Activated CD8-positive, alpha-beta memory T cell treated with anti-CD3 and anti-CD28 coated beads for 36 hours (primary cell): ENCODE data around the gene EFNA5. TPM values are rescaled to one million over a fixed set of nuclear protein-coding genes. Genes with fewer than 3 reads are reported as not detected.

Source experiments
- CTCF ChIA-PET: fragments of 350-600 bp; sonication (Branson Sonifier 250); formaldehyde crosslinking; loops from one replicate; lab custom pipeline; 2021; ENCODE audit warnings: antibody characterized with exemption; lab: Charles Lee
- POLR2A ChIA-PET: fragments of 350-600 bp; sonication (Branson Sonifier 250); formaldehyde crosslinking; loops from one replicate; lab custom pipeline; 2021; ENCODE audit warnings: antibody characterized with exemption; lab: Charles Lee
- total RNA-seq, 2 experiments: library from RNA; stranded (reverse); gene quantifications; one replicate each; pipeline ENCODE4 v1.2.3, GENCODE V29; 2021

Gene EFNA5
- total RNA-seq: not detected

- CTCF ChIA-PET: interaction anchor here (0.9 to 1.8 kb wide), 2 partner anchors 99 to 126 kb away, joined by 3 read pairs; no protein-coding TSS in a partner anchor
- POLR2A ChIA-PET: no interaction called here
Observed at GRCh38 chr5:107670932-107671741, at the start of gene EFNA5. Gene EFNA5, minus strand, starts transcription at chr5:107670937.

DNA sequence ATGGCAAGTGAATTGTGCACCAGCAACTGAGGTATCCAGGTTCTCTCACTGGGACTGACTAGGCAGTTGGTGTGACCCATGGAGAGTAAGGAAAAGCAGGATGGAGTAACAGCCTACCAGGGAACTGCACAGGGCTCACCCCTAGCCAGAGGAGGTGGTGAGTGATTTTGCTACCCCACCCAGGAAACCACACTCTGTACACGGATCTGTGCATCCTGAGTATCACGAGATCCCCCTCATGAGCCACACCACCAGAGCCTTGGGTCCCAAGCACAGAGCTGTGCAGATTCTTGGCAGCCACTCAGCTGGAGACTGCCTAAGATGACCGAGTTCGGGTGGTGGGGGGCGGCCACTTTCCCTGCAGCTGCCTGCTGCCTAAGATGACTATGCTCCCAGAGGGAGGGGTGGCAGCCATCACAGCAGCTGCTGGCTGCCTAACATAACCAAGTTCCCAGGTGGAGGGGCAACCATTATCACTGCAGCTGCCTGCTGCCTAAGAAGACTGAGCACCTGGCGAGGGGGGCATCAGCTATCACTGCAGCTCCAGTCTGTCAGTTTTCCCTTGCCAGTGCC lies 48.4 kb upstream of the EFNA5 start:
- ChIA-PET CTCF (no interaction called here), POLR2A (no interaction called here)

DNA sequence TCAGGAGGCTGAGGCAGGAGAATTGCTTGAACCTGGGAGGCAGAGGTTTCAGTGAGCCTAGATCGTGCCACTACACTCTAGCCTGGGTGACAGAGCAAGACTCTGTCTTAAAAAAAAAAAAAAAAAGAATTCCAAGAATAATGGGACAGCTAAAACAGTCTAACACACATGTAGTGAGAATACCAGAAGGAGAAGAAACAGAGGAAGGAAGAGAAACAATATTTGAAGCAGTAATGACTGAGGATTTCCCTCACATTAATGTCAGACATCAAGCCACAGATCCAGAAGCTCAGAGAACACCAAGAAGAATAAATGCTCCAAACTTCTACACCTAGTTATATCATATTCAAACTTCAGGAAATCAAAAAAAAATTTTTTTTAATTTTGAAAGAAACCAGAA lies 47.1 kb upstream of the EFNA5 start:
- CTCF ChIA-PET: no interaction called here
- POLR2A ChIA-PET: no interaction called here

- CTCF ChIA-PET: no interaction called here
- POLR2A ChIA-PET: no interaction called here
Observed at GRCh38 chr5:107713228-107713627, 42.5 kb upstream of the EFNA5 start.

GRCh38 chr5:107712359-107712870 lies 41.7 kb upstream of the EFNA5 start:
- POLR2A ChIA-PET: no interaction called here
- CTCF ChIA-PET: no interaction called here

DNA sequence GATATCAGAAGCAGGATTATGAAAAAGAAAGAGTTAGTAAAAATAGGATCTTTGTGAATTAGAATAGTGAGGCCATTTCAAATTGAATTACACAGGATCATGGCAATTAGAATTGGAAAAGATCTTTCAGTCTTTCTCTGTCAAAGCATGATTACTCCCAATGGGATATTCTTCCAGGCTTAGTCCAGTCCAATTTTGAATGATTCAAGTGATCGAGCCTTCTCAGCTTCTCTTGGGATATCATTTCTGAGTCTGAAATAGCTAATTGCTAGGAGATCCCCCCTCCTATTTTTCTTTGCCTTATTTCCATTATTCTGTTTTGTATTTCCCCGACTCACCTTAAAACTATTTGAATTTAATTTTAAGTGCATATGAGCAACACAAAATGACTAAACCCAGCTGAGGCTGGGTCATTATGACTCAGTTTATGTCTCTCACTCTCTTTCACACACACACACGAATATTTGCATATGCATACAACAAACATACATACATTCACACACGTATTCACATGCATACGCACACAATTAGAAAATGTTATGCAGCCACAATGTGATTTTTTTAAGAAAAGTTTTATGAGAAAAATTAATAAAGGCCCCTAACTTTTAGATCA lies 34.8 kb upstream of the EFNA5 start:
- ChIA-PET POLR2A (no interaction called here), CTCF (no interaction called here)

DNA sequence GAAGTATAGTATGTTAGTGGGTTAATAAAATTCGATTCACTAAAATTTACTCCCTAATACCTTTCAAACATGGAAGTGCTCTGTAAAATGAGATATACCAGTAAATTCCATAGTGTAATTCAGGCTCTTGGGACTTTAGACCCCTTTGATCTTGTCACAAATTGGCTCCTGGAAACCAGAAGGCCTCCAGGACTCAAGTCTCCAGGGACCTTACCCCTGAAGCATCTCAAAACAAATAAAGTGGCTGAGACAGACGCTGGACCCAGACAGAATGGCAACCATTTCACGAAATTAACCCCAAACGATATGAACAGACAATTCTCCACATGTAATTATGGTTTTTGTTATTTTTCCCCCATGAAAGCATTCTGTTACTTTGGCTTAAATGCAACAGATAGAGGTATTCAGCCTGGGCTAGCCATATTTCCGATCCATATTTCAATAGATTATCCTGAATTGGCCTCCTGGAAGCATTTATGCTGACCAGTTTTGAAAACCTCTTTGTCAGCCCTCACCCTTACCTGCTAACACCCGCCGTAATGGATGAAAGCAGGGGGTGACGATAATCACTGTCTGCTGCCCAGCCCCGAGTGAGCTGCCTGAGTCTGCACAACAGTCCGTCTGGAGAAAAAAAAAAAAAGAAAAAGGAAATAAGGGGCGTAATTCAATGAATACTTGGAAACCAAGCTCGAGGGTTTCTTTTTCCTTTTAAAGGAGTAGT lies 34.1 kb upstream of the EFNA5 start:
- CTCF ChIA-PET: no interaction called here
- POLR2A ChIA-PET: no interaction called here

- CTCF ChIA-PET: no interaction called here
- POLR2A ChIA-PET: no interaction called here
Observed at GRCh38 chr5:107700481-107700880, 29.7 kb upstream of the EFNA5 start.

- ChIA-PET CTCF (no interaction called here), POLR2A (no interaction called here)
Observed at GRCh38 chr5:107699425-107699824, 28.7 kb upstream of the EFNA5 start.

DNA sequence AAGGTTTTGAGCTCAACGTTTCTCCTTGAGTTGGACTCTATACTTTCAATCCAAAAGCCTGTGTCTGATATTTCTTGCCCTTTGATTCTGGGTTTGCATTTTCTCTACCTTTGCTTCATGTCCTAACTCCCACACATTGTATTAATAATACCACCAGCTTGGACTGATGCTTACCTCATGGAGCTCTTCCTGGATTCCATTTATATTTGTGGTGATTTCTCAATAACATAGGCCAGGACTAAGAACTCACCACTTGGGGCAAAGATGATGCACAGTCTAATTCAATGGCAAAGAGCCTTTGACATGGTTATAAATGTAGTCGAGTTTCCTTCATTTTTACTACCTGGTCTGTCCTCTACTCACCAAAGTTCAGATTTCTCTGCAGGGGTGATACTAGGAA lies 27.5 kb upstream of the EFNA5 start:
- ChIA-PET CTCF (no interaction called here), POLR2A (no interaction called here)

DNA sequence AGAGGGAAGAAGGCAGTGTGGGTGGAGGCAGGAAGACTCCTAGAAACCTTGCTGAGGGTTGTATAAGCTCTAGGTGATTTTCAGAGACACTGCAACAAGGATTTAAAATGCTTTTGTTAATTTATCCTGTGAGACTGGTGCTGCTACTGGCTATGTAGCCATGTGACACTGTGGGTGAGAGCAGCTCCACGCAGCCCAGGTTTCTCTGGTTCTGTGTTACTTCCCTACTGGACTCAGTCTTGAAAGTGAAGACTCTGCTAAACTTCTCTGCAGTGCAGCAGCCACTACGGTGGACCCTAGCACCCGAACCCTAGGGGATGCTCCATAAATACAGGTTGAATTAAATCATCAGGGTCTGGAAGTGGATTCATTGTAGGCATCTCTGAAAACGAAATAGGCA lies 25.8 kb upstream of the EFNA5 start:
- POLR2A ChIA-PET: no interaction called here
- CTCF ChIA-PET: no interaction called here

- ChIA-PET POLR2A (no interaction called here), CTCF (no interaction called here)
Observed at GRCh38 chr5:107696080-107696479, 25.3 kb upstream of the EFNA5 start.

DNA sequence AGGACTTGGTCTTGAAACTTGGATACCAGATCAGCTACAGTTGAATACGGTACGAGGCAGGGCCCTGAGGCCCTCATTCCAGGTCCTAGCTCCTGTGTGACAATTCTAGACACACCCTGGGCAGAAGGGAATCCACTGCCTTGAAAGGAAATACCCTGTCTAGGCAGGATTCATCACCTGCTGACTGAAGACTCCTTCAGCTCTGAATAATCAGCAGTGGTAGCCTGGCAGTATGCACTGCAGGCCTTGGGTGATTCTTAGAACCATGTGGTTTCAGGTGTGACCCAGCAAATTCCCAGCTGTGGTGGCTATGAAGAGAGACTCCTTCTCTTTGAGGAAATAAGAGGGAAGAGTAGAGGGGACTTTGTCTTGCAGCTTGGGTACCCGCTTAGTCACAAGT lies 17.2 kb upstream of the EFNA5 start:
- ChIA-PET POLR2A (no interaction called here), CTCF (interaction anchor here (0.5 kb wide), 1 partner anchor 539 kb away, joined by 3 read pairs; no protein-coding TSS in a partner anchor)

GRCh38 chr5:107687404-107687803 lies 16.7 kb upstream of the EFNA5 start:
- CTCF ChIA-PET: interaction anchor here (0.5 kb wide), 1 partner anchor 538 kb away, joined by 3 read pairs; no protein-coding TSS in a partner anchor
- POLR2A ChIA-PET: no interaction called here

DNA sequence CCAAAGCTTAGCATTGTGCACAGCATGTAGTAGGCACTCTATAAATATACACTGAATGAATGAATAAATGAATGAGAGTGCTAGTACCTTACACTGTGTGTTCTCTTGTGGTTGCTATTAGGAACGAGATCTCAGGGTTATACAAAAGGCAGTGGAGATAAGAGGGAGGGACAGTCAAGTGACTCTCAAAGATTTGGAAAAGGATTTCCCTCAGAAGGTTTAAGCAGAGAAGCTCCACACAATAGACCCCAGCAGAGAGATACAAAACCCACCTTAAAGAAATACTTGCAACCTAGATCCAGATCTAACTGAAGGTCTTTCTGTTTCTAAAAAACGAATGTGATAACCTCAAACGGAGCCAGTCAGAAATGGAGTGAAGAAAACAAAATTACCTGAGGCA lies 11.8 kb upstream of the EFNA5 start:
- CTCF ChIA-PET: no interaction called here
- POLR2A ChIA-PET: no interaction called here

- POLR2A ChIA-PET: no interaction called here
- CTCF ChIA-PET: no interaction called here
Observed at GRCh38 chr5:107680799-107681198, 10.1 kb upstream of the EFNA5 start.

DNA sequence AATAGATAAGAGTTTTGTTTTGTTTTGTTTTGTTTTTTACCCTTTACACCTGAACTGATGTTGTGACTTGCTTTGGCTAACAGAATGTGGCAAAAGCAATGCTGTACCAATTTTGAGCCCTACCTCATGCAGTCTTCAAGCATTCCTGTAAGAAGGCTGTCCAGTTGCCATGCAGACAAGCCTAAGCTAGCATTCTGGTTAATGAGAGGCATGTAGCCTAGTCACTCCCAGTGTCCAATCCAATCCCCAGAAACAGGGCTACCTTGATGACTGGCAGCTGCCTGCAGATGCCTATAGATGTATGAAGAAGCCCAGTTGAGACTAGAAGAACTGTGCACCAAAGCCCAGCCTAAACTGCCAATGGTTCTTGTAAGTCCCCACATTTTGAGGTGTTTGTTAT lies 9.4 kb upstream of the EFNA5 start:
- CTCF ChIA-PET: no interaction called here
- POLR2A ChIA-PET: no interaction called here

- ChIA-PET POLR2A (no interaction called here), CTCF (no interaction called here)
Observed at GRCh38 chr5:107676702-107677101, 6.0 kb upstream of the EFNA5 start.

- CTCF ChIA-PET: no interaction called here
- POLR2A ChIA-PET: no interaction called here
Observed at GRCh38 chr5:107675201-107675600, 4.5 kb upstream of the EFNA5 start.

DNA sequence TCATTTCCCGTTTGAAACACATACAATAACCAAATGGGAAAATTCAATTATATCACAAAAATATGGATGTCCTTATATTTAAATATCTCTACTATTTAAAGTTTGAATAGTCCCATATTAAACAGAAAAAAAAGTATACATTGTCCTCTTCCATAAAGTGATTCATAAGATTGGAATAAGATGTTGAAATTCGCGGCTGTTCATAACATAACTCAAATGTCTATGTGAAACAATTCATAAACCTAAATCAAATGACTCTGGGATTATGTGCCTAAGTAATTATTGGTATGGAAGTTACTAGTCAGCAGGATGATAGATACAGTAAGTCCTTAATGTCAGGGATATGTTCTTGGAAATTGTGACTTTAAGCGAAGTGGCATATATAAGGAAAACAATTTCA lies 3.9 kb upstream of the EFNA5 start:
- CTCF ChIA-PET: interaction anchor here (1.1 to 1.2 kb wide), 2 partner anchors 11 to 107 kb away, joined by 3 read pairs; no protein-coding TSS in a partner anchor
- POLR2A ChIA-PET: no interaction called here
